ENCODE results near the gene ACSS1.

ACSS1 gene

DNA sequence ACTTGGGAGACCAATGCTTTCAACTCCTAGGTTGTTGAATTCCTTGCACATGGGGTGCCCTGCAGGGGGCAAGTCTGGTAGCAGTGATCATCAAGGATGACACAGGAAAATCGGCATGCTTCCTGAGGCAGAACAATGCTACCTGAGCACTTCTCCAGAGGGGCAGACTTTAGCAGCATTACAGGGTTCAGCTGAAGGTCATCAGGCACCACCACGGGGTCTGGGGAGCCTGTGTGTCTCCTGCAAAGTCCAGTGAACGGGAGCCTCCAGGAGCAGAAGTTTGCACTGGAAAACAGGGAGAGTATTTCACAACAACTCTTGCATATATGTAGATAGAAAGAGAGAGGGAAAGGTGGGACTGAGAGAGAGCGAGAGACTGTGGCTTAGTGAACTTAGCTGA is 13.8 kb upstream of the ACSS1 start:
- TF ChIP-seq EZH2phosphoT487 (IDR thresholded peaks at IDR 0.05; ENCODE audit: borderline replicate concordance) = no peak
- TF ChIP-seq, protein P1, sequence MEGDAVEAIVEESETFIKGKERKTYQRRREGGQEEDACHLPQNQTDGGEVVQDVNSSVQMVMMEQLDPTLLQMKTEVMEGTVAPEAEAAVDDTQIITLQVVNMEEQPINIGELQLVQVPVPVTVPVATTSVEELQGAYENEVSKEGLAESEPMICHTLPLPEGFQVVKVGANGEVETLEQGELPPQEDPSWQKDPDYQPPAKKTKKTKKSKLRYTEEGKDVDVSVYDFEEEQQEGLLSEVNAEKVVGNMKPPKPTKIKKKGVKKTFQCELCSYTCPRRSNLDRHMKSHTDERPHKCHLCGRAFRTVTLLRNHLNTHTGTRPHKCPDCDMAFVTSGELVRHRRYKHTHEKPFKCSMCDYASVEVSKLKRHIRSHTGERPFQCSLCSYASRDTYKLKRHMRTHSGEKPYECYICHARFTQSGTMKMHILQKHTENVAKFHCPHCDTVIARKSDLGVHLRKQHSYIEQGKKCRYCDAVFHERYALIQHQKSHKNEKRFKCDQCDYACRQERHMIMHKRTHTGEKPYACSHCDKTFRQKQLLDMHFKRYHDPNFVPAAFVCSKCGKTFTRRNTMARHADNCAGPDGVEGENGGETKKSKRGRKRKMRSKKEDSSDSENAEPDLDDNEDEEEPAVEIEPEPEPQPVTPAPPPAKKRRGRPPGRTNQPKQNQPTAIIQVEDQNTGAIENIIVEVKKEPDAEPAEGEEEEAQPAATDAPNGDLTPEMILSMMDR (conservative IDR thresholded peaks at IDR 0.05; ENCODE audit: low read length) = no peak
- H4K20me1 ChIP-seq (ENCODE audit: insufficient read depth, low read length, poor library complexity, severe bottlenecking) = no peaks in the 10 kb centered on the region
- no peaks in the 10 kb centered on the region for H3K79me2 ChIP-seq (ENCODE audit: insufficient read depth, low read length)
- peaks cover 3% of the 10 kb centered on the region for H3K4me1 ChIP-seq (ENCODE audit: insufficient read depth, low read length, poor library complexity, severe bottlenecking)
- H3K9me3 ChIP-seq (ENCODE audit: insufficient read depth, low read depth, low read length) = no peaks in the 10 kb centered on the region
- H3K4me3 ChIP-seq (ENCODE audit: low read length, poor library complexity, severe bottlenecking) = no peak overlapping the region
- H3K9ac ChIP-seq (ENCODE audit: low read depth, low read length, poor library complexity, severe bottlenecking) = no peak overlapping the region
- H3K9me2 ChIP-seq (replicated peaks; ENCODE audit: low read depth, low read length) = no peaks in the 10 kb centered on the region
- no peak overlapping the region for H2AFZ ChIP-seq (ENCODE audit: low read length)
- H3F3A ChIP-seq (ENCODE audit: low read depth) = no peaks in the 10 kb centered on the region
- no peak overlapping the region for H3K4me2 ChIP-seq (ENCODE audit: low read depth, low read length, poor library complexity, severe bottlenecking)
- no peaks in the 10 kb centered on the region for H3K27me3 ChIP-seq (ENCODE audit: insufficient read depth, low read length, poor library complexity, severe bottlenecking)
- H3K36me3 ChIP-seq (ENCODE audit: insufficient read depth, low read length) = no peaks in the 10 kb centered on the region

DNA sequence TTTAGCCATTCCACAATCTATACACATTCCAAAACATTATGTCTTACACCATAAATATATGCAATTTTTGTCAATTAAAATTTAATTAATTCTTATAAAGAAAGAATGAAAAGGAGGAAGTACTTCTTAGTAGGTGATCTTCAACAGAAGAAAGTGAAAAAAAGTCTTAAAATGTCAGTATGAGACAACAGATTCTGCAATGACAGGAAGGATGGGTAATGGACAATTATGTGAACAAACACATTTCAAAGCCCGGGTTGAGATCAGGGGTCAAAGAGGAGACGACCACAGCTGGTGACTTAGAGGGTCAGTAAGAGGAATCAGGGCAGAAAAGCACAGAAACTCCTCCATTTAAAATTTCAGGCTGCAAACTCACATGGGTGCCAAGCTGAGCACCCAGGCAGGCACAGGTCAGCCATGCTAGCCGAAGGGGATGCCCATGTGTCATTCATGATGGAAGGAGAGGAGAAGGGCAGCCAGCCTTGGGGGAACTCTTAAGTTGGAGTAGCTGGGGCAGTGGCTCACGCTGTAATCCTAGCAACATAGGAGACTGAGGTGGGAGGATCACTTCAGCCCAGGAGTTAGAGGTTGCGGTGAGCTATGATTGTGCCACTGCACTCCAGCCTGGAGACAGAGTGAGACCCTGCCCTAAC is 13.0 kb upstream of the ACSS1 start:
- TF ChIP-seq EZH2phosphoT487 (IDR thresholded peaks at IDR 0.05; ENCODE audit: borderline replicate concordance) = no peak
- TF ChIP-seq, protein P1 (conservative IDR thresholded peaks at IDR 0.05; ENCODE audit: low read length) = no peak
- Histone ChIP-seq H3F3A (ENCODE audit: low read depth) (no peaks in the 10 kb centered on the region), H3K27me3 (ENCODE audit: insufficient read depth, low read length, poor library complexity, severe bottlenecking) (no peaks in the 10 kb centered on the region), H3K9me3 (ENCODE audit: insufficient read depth, low read depth, low read length) (no peaks in the 10 kb centered on the region), H3K9me2 (replicated peaks; ENCODE audit: low read depth, low read length) (no peaks in the 10 kb centered on the region), H2AFZ (ENCODE audit: low read length) (no peak overlapping the region), H3K4me2 (ENCODE audit: low read depth, low read length, poor library complexity, severe bottlenecking) (no peak overlapping the region), H4K20me1 (ENCODE audit: insufficient read depth, low read length, poor library complexity, severe bottlenecking) (no peaks in the 10 kb centered on the region), H3K36me3 (ENCODE audit: insufficient read depth, low read length) (no peaks in the 10 kb centered on the region), H3K4me3 (ENCODE audit: low read length, poor library complexity, severe bottlenecking) (no peak overlapping the region), H3K4me1 (ENCODE audit: insufficient read depth, low read length, poor library complexity, severe bottlenecking) (no peaks in the 10 kb centered on the region), H3K9ac (ENCODE audit: low read depth, low read length, poor library complexity, severe bottlenecking) (no peak overlapping the region), H3K79me2 (ENCODE audit: insufficient read depth, low read length) (no peaks in the 10 kb centered on the region)

DNA sequence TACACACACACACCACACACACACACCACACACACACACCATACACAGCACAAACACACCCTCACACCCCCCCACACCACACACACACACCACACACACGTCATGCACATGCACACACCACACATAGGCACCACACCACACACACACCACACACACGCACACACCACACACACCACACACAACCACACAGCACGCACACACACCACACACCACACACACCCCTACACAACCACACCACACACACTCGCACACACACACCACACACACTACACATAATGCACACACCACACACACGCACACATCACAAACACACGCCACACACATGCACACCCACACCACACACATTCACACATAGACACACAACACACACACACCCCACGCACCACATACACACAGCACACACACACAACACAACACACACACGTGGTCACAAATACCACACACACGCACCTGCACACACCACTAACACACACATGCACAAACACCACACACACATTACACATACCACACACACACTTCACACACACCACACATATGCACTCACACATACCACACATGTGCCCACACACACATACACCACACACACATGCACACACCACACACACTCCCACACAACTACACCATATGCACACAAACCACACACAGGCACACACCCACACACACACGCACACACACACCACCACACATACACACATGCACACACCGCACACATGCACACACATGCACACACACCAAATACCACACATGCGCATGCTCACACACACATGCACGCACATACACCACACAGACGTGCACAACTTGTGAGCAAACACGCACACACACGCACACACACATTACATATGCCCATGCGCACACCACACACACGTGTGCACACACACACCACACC is 9.4 kb upstream of the ACSS1 start:
- Histone ChIP-seq H3K9ac (ENCODE audit: low read depth, low read length, poor library complexity, severe bottlenecking) (no peak overlapping the region), H3K27me3 (ENCODE audit: insufficient read depth, low read length, poor library complexity, severe bottlenecking) (no peaks in the 10 kb centered on the region), H3K4me2 (ENCODE audit: low read depth, low read length, poor library complexity, severe bottlenecking) (no peak overlapping the region), H3K4me1 (ENCODE audit: insufficient read depth, low read length, poor library complexity, severe bottlenecking) (peaks cover 12% of the 10 kb centered on the region), H3K79me2 (ENCODE audit: insufficient read depth, low read length) (no peaks in the 10 kb centered on the region), H2AFZ (ENCODE audit: low read length) (no peak overlapping the region), H3K9me2 (replicated peaks; ENCODE audit: low read depth, low read length) (no peaks in the 10 kb centered on the region), H3K4me3 (ENCODE audit: low read length, poor library complexity, severe bottlenecking) (no peak overlapping the region), H3K36me3 (ENCODE audit: insufficient read depth, low read length) (no peaks in the 10 kb centered on the region), H3K9me3 (ENCODE audit: insufficient read depth, low read depth, low read length) (no peaks in the 10 kb centered on the region), H4K20me1 (ENCODE audit: insufficient read depth, low read length, poor library complexity, severe bottlenecking) (no peaks in the 10 kb centered on the region), H3F3A (ENCODE audit: low read depth) (no peaks in the 10 kb centered on the region)
- TF ChIP-seq, protein P1 (conservative IDR thresholded peaks at IDR 0.05; ENCODE audit: low read length) = no peak
- TF ChIP-seq EZH2phosphoT487 (IDR thresholded peaks at IDR 0.05; ENCODE audit: borderline replicate concordance) = no peak

All from Loucy (cell line).